GM21529 (cell line): Measurements from ENCODE around the gene HNRNPF.
A peak's percentile ranks its signal among the peaks of the same experiment; 100 is the strongest.

ENCODE experiments used
- ATAC-seq: cut with Tn5 transposase; IDR thresholded peaks from one replicate; pipeline ENCODE4 v1.9.1; 2021; ENCODE audit not compliant: unreplicated experiment

Gene HNRNPF

GRCh38 chr10:43377424-43377883 is 31.5 kb downstream of the HNRNPF start:
- no peak for ATAC-seq

GRCh38 chr10:43376828-43377423 is 32.1 kb downstream of the HNRNPF start:
- no peak for ATAC-seq

- ATAC-seq = no peak
Measured at GRCh38 chr10:43376046-43376635, 32.8 kb downstream of the HNRNPF start.

- ATAC-seq = no peak
Measured at GRCh38 chr10:43375401-43376020, 33.5 kb downstream of the HNRNPF start.

- no peak for ATAC-seq
Measured at GRCh38 chr10:43374194-43374593, 34.8 kb downstream of the HNRNPF start.

GRCh38 chr10:43373461-43373860 is 35.5 kb downstream of the HNRNPF start:
- no peak for ATAC-seq

GRCh38 chr10:43372765-43373361 is 36.1 kb downstream of the HNRNPF start:
- no peak for ATAC-seq

- no peak for ATAC-seq
Measured at GRCh38 chr10:43371418-43371817, 37.6 kb downstream of the HNRNPF start, which contains the start of gene FXYD4. TSS of gene FXYD4 (plus strand) at chr10:43371636. CDS start at chr10:43373747, 2,111 bp downstream.

- no peak for ATAC-seq
Measured at GRCh38 chr10:43370671-43371215, 38.2 kb downstream of the HNRNPF start.

GRCh38 chr10:43369921-43370320 is 39.1 kb downstream of the HNRNPF start:
- ATAC-seq = no peak

GRCh38 chr10:43365001-43365400 is 44.0 kb downstream of the HNRNPF start:
- ATAC-seq = no peak

GRCh38 chr10:43362191-43362839 is 46.7 kb downstream of the HNRNPF start:
- ATAC-seq = peak; percentile 96

- ATAC-seq = no peak
Measured at GRCh38 chr10:43361547-43362190, 47.3 kb downstream of the HNRNPF start.

GRCh38 chr10:43360086-43360485 is 48.9 kb downstream of the HNRNPF start:
- no peak for ATAC-seq

GRCh38 chr10:43355749-43356371 is 53.1 kb downstream of the HNRNPF start:
- no peak for ATAC-seq

- ATAC-seq = no peak
Measured at GRCh38 chr10:43354879-43355380, 54.1 kb downstream of the HNRNPF start.

- ATAC-seq = no peak
Measured at GRCh38 chr10:43354330-43354635, 54.7 kb downstream of the HNRNPF start.

GRCh38 chr10:43353495-43354329 is 55.3 kb downstream of the HNRNPF start:
- no peak for ATAC-seq

- no peak for ATAC-seq
Measured at GRCh38 chr10:43352951-43353350, 56.0 kb downstream of the HNRNPF start.
